HCT116 (cell line): ENCODE results near the gene CDK19. TPM values are rescaled to one million over a fixed set of nuclear protein-coding genes. Genes with fewer than 3 reads are reported as not detected.

Source experiments
- ATAC-seq: fragments of 200-7000 bp; cut with Tn5 transposase; 2 replicates; pipeline ENCODE4 v1.9.1; 2020; ENCODE audit warnings: mild to moderate bottlenecking, moderate library complexity
- BruUV-seq: library from RNA; stranded (reverse); fragments of 400-500 nt; replicated peaks from 2 replicates; lab custom pipeline; 2021; lab: Mats Ljungman, UMichigan
- CTCF ChIA-PET: fragments of 300-600 bp; sonication (Branson Sonifier 250); formaldehyde crosslinking; loops from one replicate; lab custom pipeline; 2021; ENCODE audit warnings: antibody characterized with exemption; lab: Charles Lee
- POLR2A ChIA-PET: fragments of 300-600, 350-600 bp; sonication (Branson Sonifier 250); formaldehyde crosslinking; loops from one replicate; lab custom pipeline; 2021; ENCODE audit warnings: antibody characterized with exemption; lab: Charles Lee
- RAD21 ChIA-PET, 2 experiments: fragments of 300-600 bp; sonication (Branson Sonifier 250); formaldehyde crosslinking; loops; one replicate each; lab custom pipeline; 2023; ENCODE audit warnings: low total read pairs in 2 of 2; ENCODE audit not compliant: uncharacterized antibody in 2 of 2, unreplicated experiment in 2 of 2, low non-redundant PET in 1 of 2; lab: Charles Lee
- DNase-seq: peaks from one replicate; pipeline ENCODE4 v3.0.0-alpha.2; 2010; ENCODE audit warnings: low read depth, low spot score
- H2AFZ ChIP-seq: fragments of 200-600 bp; shearing (Covaris generic), sonication (generic); 2 replicates; pipeline ENCODE4 v1.6.1; 2017; ENCODE audit warnings: low read depth, mixed run types, mixed read lengths, antibody characterized with exemption, low read length; ENCODE audit not compliant: poor library complexity, severe bottlenecking
- H3K27ac ChIP-seq: 2 replicates; pipeline ENCODE4 v1.5.1; 2012; ENCODE audit warnings: low read depth, low read length
- H3K27me3 ChIP-seq: fragments of 200-600 bp; sonication (generic); 2 replicates; pipeline ENCODE4 v1.6.1; 2016; ENCODE audit warnings: mixed run types, low read length, mixed read lengths; ENCODE audit not compliant: insufficient read depth
- H3K36me3 ChIP-seq, 2 experiments: fragments of 200-500 bp in 1 of 2; fragments of 200-600 bp in 1 of 2; sonication (Bioruptor generic) in 1 of 2; sonication (generic) in 1 of 2; 2 replicates each; pipeline versions ENCODE4 v1.5.1 to v1.6.1; 2014 to 2016; ENCODE audit warnings: low read length in 2 of 2, inconsistent platforms in 1 of 2, mixed read lengths in 1 of 2, mixed run types in 1 of 2; ENCODE audit not compliant: insufficient read depth in 2 of 2, control insufficient read depth in 1 of 2
- H3K4me1 ChIP-seq, 2 experiments: fragments of 200-600 bp in 1 of 2; sonication (generic) in 1 of 2; 2 replicates each; pipeline versions ENCODE4 v1.5.1 to v1.6.1; 2012 to 2017; ENCODE audit warnings: low read length in 2 of 2, inconsistent platforms in 1 of 2, mild to moderate bottlenecking in 1 of 2, mixed read lengths in 1 of 2, mixed run types in 1 of 2, moderate library complexity in 1 of 2; ENCODE audit not compliant: insufficient read depth in 2 of 2, control insufficient read depth in 1 of 2
- H3K4me2 ChIP-seq: fragments of 200-600 bp; sonication (generic); 2 replicates; pipeline ENCODE4 v1.6.1; 2017; ENCODE audit warnings: mixed run types, low read length, mixed read lengths
- H3K4me3 ChIP-seq, 2 experiments: fragments of 200-600 bp in 1 of 2; sonication (generic) in 1 of 2; replicated peaks in 1 of 2; 2 replicates each; pipeline ENCODE4 v1.5.1; 2011 to 2016; ENCODE audit warnings: low read length in 2 of 2, control low read depth in 1 of 2, low read depth in 1 of 2, mild to moderate bottlenecking in 1 of 2, mixed read lengths in 1 of 2, mixed run types in 1 of 2
- H3K79me2 ChIP-seq: fragments of 200-600 bp; sonication (generic); 2 replicates; pipeline ENCODE4 v1.6.1; 2017; ENCODE audit warnings: mild to moderate bottlenecking, mixed run types, low read length, moderate library complexity, mixed read lengths; ENCODE audit not compliant: insufficient read depth
- H3K9ac ChIP-seq: fragments of 200-600 bp; sonication (generic); 2 replicates; pipeline ENCODE4 v1.6.1; 2016; ENCODE audit warnings: low read length, mixed read lengths
- H3K9me2 ChIP-seq: fragments of 200-600 bp; sonication (generic), shearing (Covaris generic); 2 replicates; pipeline ENCODE4 v1.6.1; 2017; ENCODE audit warnings: mixed run types, mild to moderate bottlenecking, moderate library complexity; ENCODE audit not compliant: insufficient read depth
- H3K9me3 ChIP-seq, 2 experiments: fragments of 200-500 bp in 1 of 2; fragments of 200-600 bp in 1 of 2; sonication (Bioruptor generic) in 1 of 2; sonication (generic) in 1 of 2; 2 replicates each; pipeline ENCODE4 v1.6.1; 2014 to 2017; ENCODE audit warnings: low read length in 2 of 2, mixed read lengths in 2 of 2, inconsistent platforms in 1 of 2, low read depth in 1 of 2, mild to moderate bottlenecking in 1 of 2, mixed run types in 1 of 2, moderate library complexity in 1 of 2; ENCODE audit not compliant: control insufficient read depth in 1 of 2, insufficient read depth in 1 of 2
- H4K20me1 ChIP-seq: fragments of 200-600 bp; sonication (generic), shearing (Covaris generic); 2 replicates; pipeline ENCODE4 v1.6.1; 2017; ENCODE audit warnings: mixed run types, mild to moderate bottlenecking, moderate library complexity; ENCODE audit not compliant: insufficient read depth
- CBX3 ChIP-seq: IDR thresholded peaks from 2 replicates; pipeline ENCODE4 v1.6.1; 2012; ENCODE audit warnings: low read depth
- CEBPB ChIP-seq: IDR thresholded peaks from 2 replicates; pipeline ENCODE4 v1.6.1; 2012; ENCODE audit warnings: low read depth
- ELF1 ChIP-seq: IDR thresholded peaks from 2 replicates; pipeline ENCODE4 v1.6.1; 2012; ENCODE audit warnings: low read depth, borderline replicate concordance
- EZH2phosphoT487 ChIP-seq: fragments of 200-600 bp; IDR thresholded peaks from 2 replicates; pipeline ENCODE4 v1.6.1; 2018; ENCODE audit warnings: antibody characterized with exemption, borderline replicate concordance
- POLR2A ChIP-seq: IDR thresholded peaks from 2 replicates; pipeline ENCODE4 v1.7.0; 2011; ENCODE audit warnings: borderline replicate concordance; ENCODE audit not compliant: insufficient read depth, insufficient read length; ENCODE audit errors: extremely low read depth
- POLR2AphosphoS5 ChIP-seq: IDR thresholded peaks from 2 replicates; pipeline ENCODE4 v1.6.1; 2011; ENCODE audit warnings: mild to moderate bottlenecking, low read depth, low read length, moderate library complexity
- RAD21 ChIP-seq: IDR thresholded peaks from 2 replicates; pipeline ENCODE4 v1.6.1; 2012; ENCODE audit warnings: low read depth, mild to moderate bottlenecking
- YY1 ChIP-seq: IDR thresholded peaks from 2 replicates; pipeline ENCODE4 v1.6.1; 2011; ENCODE audit warnings: low read length, low read depth, moderate library complexity, mild to moderate bottlenecking; ENCODE audit not compliant: insufficient replicate concordance; ENCODE audit errors: extremely low read depth
- intact Hi-C: fragments of 100-400 bp; cut with micrococcal nuclease; formaldehyde crosslinking; loops from 2 replicates; pipeline ENCODE4 v1.10.0; 2022
- total RNA-seq: library from RNA; stranded (reverse); gene quantifications from one replicate; pipeline ENCODE4 v1.2.1, GENCODE V29; 2021; ENCODE audit not compliant: unreplicated experiment
- TF ChIP-seq, protein P1 (sequence below): IDR thresholded peaks from 2 replicates; pipeline ENCODE4 v1.6.1; 2011; ENCODE audit warnings: mild to moderate bottlenecking, low read length, moderate library complexity; ENCODE audit not compliant: insufficient replicate concordance; ENCODE audit errors: extremely low read depth

The CDK19 gene
- total RNA-seq, 1 experiment from 2014 or later, result 20.0 TPM

DNA sequence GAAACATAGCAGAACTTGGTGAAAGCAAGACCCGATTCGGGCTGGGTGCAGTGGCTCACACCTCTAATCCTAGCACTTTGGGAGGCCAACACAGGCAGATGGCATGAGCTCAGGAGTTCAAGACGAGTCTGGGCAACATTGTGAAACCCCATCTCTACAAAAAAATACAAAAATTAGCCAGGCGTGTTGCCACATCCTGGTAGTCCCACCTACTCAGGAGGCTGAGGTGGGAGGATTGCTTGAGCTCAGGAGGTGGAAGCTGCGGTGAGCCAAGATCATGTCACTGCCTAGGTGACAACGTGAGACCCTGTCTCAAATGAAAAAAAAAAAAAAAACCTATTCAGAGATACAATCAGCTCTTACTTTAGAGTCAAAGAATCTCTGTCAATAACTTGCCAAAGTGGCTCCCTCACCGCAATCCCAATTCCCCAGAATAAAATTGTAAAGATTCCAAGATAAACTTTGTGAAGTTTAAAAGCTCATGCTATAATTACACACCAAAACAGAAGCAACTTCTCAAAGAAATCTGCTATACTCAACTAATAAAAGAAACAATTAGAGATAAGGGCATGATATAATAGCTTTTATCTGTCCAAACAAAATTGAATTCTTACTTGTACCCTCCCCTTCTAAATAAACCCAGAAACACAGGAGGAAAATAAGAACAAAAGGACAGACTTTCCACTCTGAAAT, 33.6 kb downstream of the CDK19 start:
- no peak overlapping the region for H2AFZ ChIP-seq
- no peak overlapping the region for H3K27ac ChIP-seq
- intact Hi-C loops, result no loop called here
- H3K27me3 ChIP-seq, result no peaks in the 10 kb centered on the region
- H4K20me1 ChIP-seq, result no peaks in the 10 kb centered on the region
- BruUV-seq, result no TSS peak
- H3K36me3 ChIP-seq, result no peaks in the 10 kb centered on the region
- no peaks in the 10 kb centered on the region for H3K79me2 ChIP-seq
- no peak for ATAC-seq
- H3K9me2 ChIP-seq, result no peaks in the 10 kb centered on the region
- H3K9me3 ChIP-seq, result no peaks in the 10 kb centered on the region
- ChIA-PET RAD21 (no interaction called here), CTCF (no interaction called here), POLR2A (no interaction called here)
- TF ChIP-seq POLR2A, result no peak
- TF ChIP-seq ELF1, result no peak
- no peak for TF ChIP-seq YY1
- no peak for TF ChIP-seq POLR2AphosphoS5
- TF ChIP-seq EZH2phosphoT487, result no peak
- TF ChIP-seq CBX3, result no peak
- TF ChIP-seq RAD21, result no peak
- TF ChIP-seq CEBPB, result no peak
- TF ChIP-seq, protein P1, sequence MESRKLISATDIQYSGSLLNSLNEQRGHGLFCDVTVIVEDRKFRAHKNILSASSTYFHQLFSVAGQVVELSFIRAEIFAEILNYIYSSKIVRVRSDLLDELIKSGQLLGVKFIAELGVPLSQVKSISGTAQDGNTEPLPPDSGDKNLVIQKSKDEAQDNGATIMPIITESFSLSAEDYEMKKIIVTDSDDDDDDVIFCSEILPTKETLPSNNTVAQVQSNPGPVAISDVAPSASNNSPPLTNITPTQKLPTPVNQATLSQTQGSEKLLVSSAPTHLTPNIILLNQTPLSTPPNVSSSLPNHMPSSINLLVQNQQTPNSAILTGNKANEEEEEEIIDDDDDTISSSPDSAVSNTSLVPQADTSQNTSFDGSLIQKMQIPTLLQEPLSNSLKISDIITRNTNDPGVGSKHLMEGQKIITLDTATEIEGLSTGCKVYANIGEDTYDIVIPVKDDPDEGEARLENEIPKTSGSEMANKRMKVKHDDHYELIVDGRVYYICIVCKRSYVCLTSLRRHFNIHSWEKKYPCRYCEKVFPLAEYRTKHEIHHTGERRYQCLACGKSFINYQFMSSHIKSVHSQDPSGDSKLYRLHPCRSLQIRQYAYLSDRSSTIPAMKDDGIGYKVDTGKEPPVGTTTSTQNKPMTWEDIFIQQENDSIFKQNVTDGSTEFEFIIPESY, result no peak
- no peaks in the 10 kb centered on the region for H3K4me1 ChIP-seq
- no peak overlapping the region for H3K9ac ChIP-seq
- DNase-seq, result no peak
- no peak overlapping the region for H3K4me2 ChIP-seq
- H3K4me3 ChIP-seq, result no peak overlapping the region
